ENCODE results near the gene KRT10.

GRCh38 chr17:40844671-40845107 lies 22.3 kb upstream of the KRT10 start:
- TF ChIP-seq CTCF (IDR thresholded peaks at IDR 0.05), result no peak
- no peak for TF ChIP-seq EHF (CRISPR knock-in tag; IDR thresholded peaks at IDR 0.05)
- no peak for TF ChIP-seq POLR2A (IDR thresholded peaks at IDR 0.05; ENCODE audit: low read length)
- no peak for TF ChIP-seq BCL3 (IDR thresholded peaks at IDR 0.05)
- no peak for TF ChIP-seq E2F6 (IDR thresholded peaks at IDR 0.05; ENCODE audit: borderline replicate concordance, low read depth)
- no peak for TF ChIP-seq RNF2 (IDR thresholded peaks at IDR 0.05; ENCODE audit: borderline replicate concordance, low read depth)
